Astrocyte (in vitro differentiated cells and primary cell): ENCODE measurements around the gene MORN1.

ENCODE experiments used
- EZH2 ChIP-seq: IDR thresholded peaks from 2 replicates; pipeline ENCODE4 v1.6.1; 2012; ENCODE audit warnings: mild to moderate bottlenecking, low read length, inconsistent platforms; ENCODE audit not compliant: insufficient read depth
- TF ChIP-seq, protein P1 (sequence below): IDR thresholded peaks from 2 replicates; pipeline ENCODE4 v1.5.1; 2011; ENCODE audit warnings: low read depth, mild to moderate bottlenecking, inconsistent platforms, low read length, moderate library complexity; ENCODE audit not compliant: insufficient read depth

DNA sequence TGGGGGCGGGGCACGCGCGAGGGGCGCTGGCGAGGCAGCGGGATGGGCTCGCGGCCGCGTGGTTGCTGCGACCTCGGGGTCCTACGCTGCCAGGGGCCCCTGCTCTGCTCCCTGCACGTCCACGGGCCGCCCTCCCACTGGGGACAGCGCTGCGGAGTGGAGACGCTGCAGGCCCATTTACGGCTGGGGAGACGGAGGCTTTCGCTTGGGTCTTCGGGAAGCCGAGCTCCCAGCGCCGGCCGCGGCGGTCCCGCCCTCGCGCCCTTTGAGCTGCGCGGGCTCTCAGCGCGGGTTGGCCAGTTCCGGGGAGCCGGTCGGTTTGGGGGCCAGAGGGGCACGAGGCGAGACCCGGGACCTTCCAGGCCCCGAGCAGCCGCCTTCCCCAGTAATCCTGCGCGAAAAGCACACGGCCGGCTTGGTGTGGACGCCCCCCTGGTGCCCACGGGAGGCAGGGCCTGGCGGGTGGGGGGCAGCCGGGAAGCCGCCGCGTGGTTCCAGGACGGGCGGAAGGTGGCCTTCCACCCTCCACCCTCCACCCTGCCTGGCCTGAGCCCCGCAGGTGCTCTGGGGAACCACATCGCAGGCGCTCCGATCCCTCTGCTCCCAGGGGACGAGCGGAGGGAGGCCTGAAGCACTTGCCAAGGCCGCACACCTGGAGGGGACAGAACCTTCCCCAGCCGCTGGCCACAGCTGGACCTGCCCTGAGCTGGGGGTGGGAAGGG lies 21.6 kb upstream of the MORN1 start:
- TF ChIP-seq, protein P1, sequence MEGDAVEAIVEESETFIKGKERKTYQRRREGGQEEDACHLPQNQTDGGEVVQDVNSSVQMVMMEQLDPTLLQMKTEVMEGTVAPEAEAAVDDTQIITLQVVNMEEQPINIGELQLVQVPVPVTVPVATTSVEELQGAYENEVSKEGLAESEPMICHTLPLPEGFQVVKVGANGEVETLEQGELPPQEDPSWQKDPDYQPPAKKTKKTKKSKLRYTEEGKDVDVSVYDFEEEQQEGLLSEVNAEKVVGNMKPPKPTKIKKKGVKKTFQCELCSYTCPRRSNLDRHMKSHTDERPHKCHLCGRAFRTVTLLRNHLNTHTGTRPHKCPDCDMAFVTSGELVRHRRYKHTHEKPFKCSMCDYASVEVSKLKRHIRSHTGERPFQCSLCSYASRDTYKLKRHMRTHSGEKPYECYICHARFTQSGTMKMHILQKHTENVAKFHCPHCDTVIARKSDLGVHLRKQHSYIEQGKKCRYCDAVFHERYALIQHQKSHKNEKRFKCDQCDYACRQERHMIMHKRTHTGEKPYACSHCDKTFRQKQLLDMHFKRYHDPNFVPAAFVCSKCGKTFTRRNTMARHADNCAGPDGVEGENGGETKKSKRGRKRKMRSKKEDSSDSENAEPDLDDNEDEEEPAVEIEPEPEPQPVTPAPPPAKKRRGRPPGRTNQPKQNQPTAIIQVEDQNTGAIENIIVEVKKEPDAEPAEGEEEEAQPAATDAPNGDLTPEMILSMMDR: no peak
- no peak for TF ChIP-seq EZH2
